Stimulated activated naive CD8-positive, alpha-beta T cell treated with anti-CD3 and anti-CD28 coated beads, Interleukin-15, Interleukin-2, amounts not matched to agents 100 ng/mL and 50 ng/mL, for 24 hours (primary cell): ENCODE measurements around the gene NPSR1.
"Not testable (repeated sequence)": the region's sequence is repeated elsewhere in the genome, so short reads cannot be mapped to it uniquely, and the experiment has no call there.

Source experiments
- H3K27ac Mint-ChIP-seq: one replicate; pipeline ENCODE4 v1.8.0; 2021; ENCODE audit warnings: mild to moderate bottlenecking, mixed read lengths
- H3K27me3 Mint-ChIP-seq: one replicate; pipeline ENCODE4 v1.8.0; 2021; ENCODE audit warnings: mixed read lengths
- H3K36me3 Mint-ChIP-seq: one replicate; pipeline ENCODE4 v1.8.0; 2021; ENCODE audit warnings: low read depth, mixed read lengths
- H3K4me1 Mint-ChIP-seq: one replicate; pipeline ENCODE4 v1.8.0; 2021; ENCODE audit warnings: low read depth, mixed read lengths
- H3K4me3 Mint-ChIP-seq: one replicate; pipeline ENCODE4 v1.8.0; 2021; ENCODE audit warnings: mild to moderate bottlenecking, mixed read lengths
- H3K9me3 Mint-ChIP-seq: one replicate; pipeline ENCODE4 v1.8.0; 2021; ENCODE audit warnings: mixed read lengths

Gene NPSR1

GRCh38 chr7:34878944-34879735 is 221.1 kb downstream of the NPSR1 start:
- H3K27me3 Mint-ChIP-seq, H3K4me3 Mint-ChIP-seq, H3K4me1 Mint-ChIP-seq, H3K36me3 Mint-ChIP-seq, H3K27ac Mint-ChIP-seq: not testable (repeated sequence)
- H3K9me3 Mint-ChIP-seq, result peaks cover 13% of the 10 kb centered on the region

GRCh38 chr7:34879871-34880270 is 221.9 kb downstream of the NPSR1 start:
- Mint-ChIP-seq H3K27me3 (peaks cover 5% of the 10 kb centered on the region), H3K27ac (no peak overlapping the region), H3K9me3 (peaks cover 15% of the 10 kb centered on the region), H3K36me3 (no peaks in the 10 kb centered on the region), H3K4me3 (no peak overlapping the region), H3K4me1 (no peaks in the 10 kb centered on the region)

- not testable (repeated sequence) for H3K4me3 Mint-ChIP-seq, H3K27me3 Mint-ChIP-seq, H3K36me3 Mint-ChIP-seq, H3K4me1 Mint-ChIP-seq, H3K27ac Mint-ChIP-seq
- H3K9me3 Mint-ChIP-seq, result peaks cover 15% of the 10 kb centered on the region
Observed at GRCh38 chr7:34883855-34884254, 225.8 kb downstream of the NPSR1 start.

- Mint-ChIP-seq H3K36me3 (no peaks in the 10 kb centered on the region), H3K9me3 (peaks cover 13% of the 10 kb centered on the region), H3K27me3 (peaks cover under 1% of the 10 kb centered on the region), H3K4me3 (no peak overlapping the region), H3K4me1 (no peaks in the 10 kb centered on the region), H3K27ac (no peak overlapping the region)
Observed at GRCh38 chr7:34886856-34887255, 228.8 kb downstream of the NPSR1 start.

GRCh38 chr7:34889951-34890350 is 231.9 kb downstream of the NPSR1 start:
- H3K27me3 Mint-ChIP-seq, result peaks cover 5% of the 10 kb centered on the region
- H3K27ac Mint-ChIP-seq, result no peak overlapping the region
- H3K4me3 Mint-ChIP-seq, result no peak overlapping the region
- no peaks in the 10 kb centered on the region for H3K36me3 Mint-ChIP-seq
- H3K9me3 Mint-ChIP-seq, result peaks cover 12% of the 10 kb centered on the region
- H3K4me1 Mint-ChIP-seq, result no peaks in the 10 kb centered on the region

GRCh38 chr7:34895202-34895601 is 237.2 kb downstream of the NPSR1 start:
- no peak overlapping the region for H3K4me3 Mint-ChIP-seq

More at GRCh38 chr7:34895202-34895601, 237.2 kb downstream of the NPSR1 start:
- H3K9me3 Mint-ChIP-seq, result peaks cover 32% of the 10 kb centered on the region
- H3K36me3 Mint-ChIP-seq, result no peaks in the 10 kb centered on the region
- peaks cover 17% of the 10 kb centered on the region for H3K27me3 Mint-ChIP-seq
- H3K27ac Mint-ChIP-seq, result no peak overlapping the region
- H3K4me1 Mint-ChIP-seq, result no peaks in the 10 kb centered on the region
